ENCODE data around the gene DOK7. TPM values are rescaled to one million over a fixed set of nuclear protein-coding genes. Genes with fewer than 3 reads are reported as not detected.
"Not testable (repeated sequence)": the region's sequence is repeated elsewhere in the genome, so short reads cannot be mapped to it uniquely, and the experiment has no call there.

DOK7 gene
- total and polyA plus RNA-seq, 2 donors (not counting 3 experiments of a cell fraction or from before 2014, with no cell fraction given) = not detected

DNA sequence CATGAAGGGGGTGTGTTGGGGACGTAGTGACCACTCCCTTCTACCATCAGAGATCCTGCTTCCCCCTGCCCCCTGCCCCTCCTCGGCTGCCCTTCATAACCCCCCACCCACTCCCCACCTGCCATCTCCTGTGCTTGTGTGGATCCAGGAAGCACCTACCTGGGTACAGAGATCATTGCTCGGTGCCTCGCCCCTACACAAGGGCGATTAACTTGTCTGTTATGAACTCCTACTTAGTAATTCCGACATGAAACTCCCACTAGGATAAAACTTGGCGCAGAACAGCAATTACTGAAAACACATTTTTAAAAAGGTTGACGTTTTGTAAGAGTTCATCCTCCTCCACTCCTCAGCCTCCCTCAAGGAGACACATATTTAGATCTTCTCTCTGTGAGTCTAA is 80.3 kb downstream of the DOK7 start:
- BruUV-seq (replicated peaks); H3K36me3 ChIP-seq (ENCODE audit: control insufficient read depth in 2 of 2, extremely low read depth in 1 of 2, insufficient read depth in 2 of 2, low read length in 2 of 2); H3K4me3 ChIP-seq (replicated peaks in 1 of 3; ENCODE audit: insufficient read depth in 1 of 3, low read depth in 1 of 3, low read length in 3 of 3); POLR2A ChIA-PET; H3K9ac ChIP-seq (replicated peaks; ENCODE audit: extremely low read depth, insufficient read depth, low read length); H3K27ac ChIP-seq (ENCODE audit: insufficient read depth, low read depth, low read length); H3K9me3 ChIP-seq (replicated peaks; ENCODE audit: control insufficient read depth, insufficient read depth, low read length); H3K4me1 ChIP-seq (ENCODE audit: control insufficient read depth, extremely low read depth, insufficient read depth, low read length); FAIRE-seq; H3K79me2 ChIP-seq (ENCODE audit: control insufficient read depth, insufficient read depth, low read length); H3K27me3 ChIP-seq (ENCODE audit: control insufficient read depth in 2 of 2, insufficient read depth in 2 of 2, low read length in 2 of 2); H3K4me2 ChIP-seq (ENCODE audit: insufficient read depth, low read length); DNase-seq (ENCODE audit: low read depth, low spot score); intact Hi-C loops (cut with micrococcal nuclease); H4K20me1 ChIP-seq (replicated peaks; ENCODE audit: control insufficient read depth, extremely low read depth, insufficient read depth, low read length); H2AFZ ChIP-seq (ENCODE audit: low read depth, low read length); CTCF ChIA-PET; H3K9me1 ChIP-seq (replicated peaks; ENCODE audit: control insufficient read depth, extremely low read depth, insufficient read depth, low read length); dilution Hi-C loops (cut with MboI; ENCODE audit: extremely low pct_ligation_motif_present, low sequenced_read_pairs): not testable (repeated sequence)

Other genes starting within 250 kb of the DOK7 start
- gene MSANTD1, start 214.1 kb upstream of the DOK7 start, total RNA-seq = 0.88 and 1.2 TPM in 2 replicates
- 0.14 and 0.18 TPM in 2 replicates for gene MSANTD1, start 214.1 kb upstream of the DOK7 start, polyA plus RNA-seq
- 75.4 and 78.0 TPM in 2 replicates for gene RGS12, start 170.3 kb upstream of the DOK7 start, total RNA-seq
- gene RGS12, start 170.3 kb upstream of the DOK7 start, polyA plus RNA-seq = 38.1 and 65.2 TPM in 2 replicates
- 0.42 and 0.49 TPM in 2 replicates for gene HGFAC, start 21.3 kb upstream of the DOK7 start, total RNA-seq
- 0.24 and 0.36 TPM in 2 replicates for gene HGFAC, start 21.3 kb upstream of the DOK7 start, polyA plus RNA-seq
- 152 and 170 TPM in 2 replicates for gene LRPAP1, start 69.1 kb downstream of the DOK7 start, total RNA-seq
- 77.4 and 90.1 TPM in 2 replicates for gene LRPAP1, start 69.1 kb downstream of the DOK7 start, polyA plus RNA-seq

All from endothelial cell of umbilical vein (primary cell).